Measurements from ENCODE around the gene C16orf82. TPM values are rescaled to one million over a fixed set of nuclear protein-coding genes. Genes with fewer than 3 reads are reported as not detected.

The C16orf82 gene
- total and polyA plus RNA-seq, 9 of the 15 experiments (the other 6 are each of a cell fraction or from before 2014, with no cell fraction given): not detected

- no peaks in the 10 kb centered on the region for H4K20me1 ChIP-seq (replicated peaks; ENCODE audit: control insufficient read depth, insufficient read depth, low read length)
- H3K4me3 ChIP-seq: no peak overlapping the region
- ChIA-PET CTCF (ENCODE audit: low intra/inter-chr PET ratio) (no interaction called here), POLR2A (interaction anchor here (0.6 kb wide), 2 partner anchors 263 to 1086 kb away, joined by 3 to 4 read pairs; no protein-coding TSS in a partner anchor)
- no peaks in the 10 kb centered on the region for H3K79me2 ChIP-seq (ENCODE audit: control insufficient read depth, insufficient read depth, low read length)
- in situ Hi-C loops (cut with MboI): no loop called here
- no peak overlapping the region for H3K27ac ChIP-seq (ENCODE audit: extremely low read depth, low read depth, low read length)
- H3K9ac ChIP-seq (ENCODE audit: insufficient read depth in 1 of 2, low read depth in 2 of 2, low read length in 2 of 2): no peak overlapping the region
- TF ChIP-seq ZNF324 (CRISPR knock-in tag; IDR thresholded peaks at IDR 0.05) (no peak), SMARCA5 (IDR thresholded peaks at IDR 0.05) (no peak), HSF4 (CRISPR knock-in tag; IDR thresholded peaks at IDR 0.05; ENCODE audit: borderline replicate concordance) (no peak), ZNF12 (CRISPR knock-in tag; IDR thresholded peaks at IDR 0.05) (peak; percentile 94), TRIM24 (IDR thresholded peaks at IDR 0.05) (peak in 1 of 2 experiments; percentile 32; a peak in 1 of 4 replicates), MCM3 (IDR thresholded peaks at IDR 0.05) (no peak), NCOA1 (IDR thresholded peaks at IDR 0.05; ENCODE audit: low read depth) (no peak), KAT7 (CRISPR knock-in tag; IDR thresholded peaks at IDR 0.05; ENCODE audit: borderline replicate concordance) (no peak), CEBPB (tag; IDR thresholded peaks at IDR 0.05) (no peak), RBBP5 (IDR thresholded peaks at IDR 0.05; ENCODE audit: borderline replicate concordance, insufficient read depth, low read length, poor library complexity, severe bottlenecking) (no peak), NKRF (IDR thresholded peaks at IDR 0.05; ENCODE audit: borderline replicate concordance) (no peak), MECOM (CRISPR knock-in tag; IDR thresholded peaks at IDR 0.05) (no peak)
- TF ChIP-seq, protein P1, sequence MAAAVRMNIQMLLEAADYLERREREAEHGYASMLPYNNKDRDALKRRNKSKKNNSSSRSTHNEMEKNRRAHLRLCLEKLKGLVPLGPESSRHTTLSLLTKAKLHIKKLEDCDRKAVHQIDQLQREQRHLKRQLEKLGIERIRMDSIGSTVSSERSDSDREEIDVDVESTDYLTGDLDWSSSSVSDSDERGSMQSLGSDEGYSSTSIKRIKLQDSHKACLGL (CRISPR knock-in tag; IDR thresholded peaks at IDR 0.05; ENCODE audit: borderline replicate concordance, poor library complexity, severe bottlenecking): no peak
- TF ChIP-seq, protein P2, sequence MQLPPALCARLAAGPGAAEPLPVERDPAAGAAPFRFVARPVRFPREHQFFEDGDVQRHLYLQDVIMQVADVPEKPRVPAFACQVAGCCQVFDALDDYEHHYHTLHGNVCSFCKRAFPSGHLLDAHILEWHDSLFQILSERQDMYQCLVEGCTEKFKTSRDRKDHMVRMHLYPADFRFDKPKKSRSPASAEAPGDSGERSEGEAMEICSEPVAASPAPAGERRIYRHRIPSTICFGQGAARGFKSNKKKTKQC (CRISPR knock-in tag; IDR thresholded peaks at IDR 0.05): no peak
- WGBS (ENCODE audit: insufficient coverage, low coverage, missing lambda C conversion rate): 67% methylated on average over 1 of the region's 1 CpG
- no peaks in the 10 kb centered on the region for H3K36me3 ChIP-seq (ENCODE audit: control insufficient read depth, insufficient read depth, low read length)
- H3K4me1 ChIP-seq (replicated peaks in 1 of 2; ENCODE audit: control insufficient read depth in 2 of 2, insufficient read depth in 2 of 2, low read length in 2 of 2): peaks cover 0 to 20% of the 10 kb centered on the region in 2 experiments; a peak in 4 of 5 replicates
- no peak for FAIRE-seq
- no peak overlapping the region for H2AFZ ChIP-seq (ENCODE audit: low read depth, low read length)
- BruUV-seq (replicated peaks): no TSS peak
- DNase-seq (ENCODE audit: extremely low read depth in 1 of 4, low spot score in 3 of 4): no peak
- ATAC-seq: no peak
- no peaks in the 10 kb centered on the region for H3K9me3 ChIP-seq (replicated peaks; ENCODE audit: control insufficient read depth, insufficient read depth, low read depth, low read length)
- no peaks in the 10 kb centered on the region for H3K9me1 ChIP-seq (ENCODE audit: control insufficient read depth, insufficient read depth, low read length)
- H3K27me3 ChIP-seq (ENCODE audit: control insufficient read depth in 2 of 2, insufficient read depth in 2 of 2, low read length in 2 of 2): no peaks in the 10 kb centered on the region
- no peak overlapping the region for H3K4me2 ChIP-seq (ENCODE audit: insufficient read depth, low read length)
- intact Hi-C loops (cut with micrococcal nuclease): no loop called here
These were observed 37.2 kb downstream of the C16orf82 start for GRCh38 chr16:27103954-27104353.
